ENCODE results near the gene CKM. TPM values are rescaled to one million over a fixed set of nuclear protein-coding genes. Genes with fewer than 3 reads are reported as not detected.
"Not testable (repeated sequence)": the region's sequence is repeated elsewhere in the genome, so short reads cannot be mapped to it uniquely, and the experiment has no call there.

The CKM gene
- total RNA-seq, 1 donor: 0.27 TPM

DNA sequence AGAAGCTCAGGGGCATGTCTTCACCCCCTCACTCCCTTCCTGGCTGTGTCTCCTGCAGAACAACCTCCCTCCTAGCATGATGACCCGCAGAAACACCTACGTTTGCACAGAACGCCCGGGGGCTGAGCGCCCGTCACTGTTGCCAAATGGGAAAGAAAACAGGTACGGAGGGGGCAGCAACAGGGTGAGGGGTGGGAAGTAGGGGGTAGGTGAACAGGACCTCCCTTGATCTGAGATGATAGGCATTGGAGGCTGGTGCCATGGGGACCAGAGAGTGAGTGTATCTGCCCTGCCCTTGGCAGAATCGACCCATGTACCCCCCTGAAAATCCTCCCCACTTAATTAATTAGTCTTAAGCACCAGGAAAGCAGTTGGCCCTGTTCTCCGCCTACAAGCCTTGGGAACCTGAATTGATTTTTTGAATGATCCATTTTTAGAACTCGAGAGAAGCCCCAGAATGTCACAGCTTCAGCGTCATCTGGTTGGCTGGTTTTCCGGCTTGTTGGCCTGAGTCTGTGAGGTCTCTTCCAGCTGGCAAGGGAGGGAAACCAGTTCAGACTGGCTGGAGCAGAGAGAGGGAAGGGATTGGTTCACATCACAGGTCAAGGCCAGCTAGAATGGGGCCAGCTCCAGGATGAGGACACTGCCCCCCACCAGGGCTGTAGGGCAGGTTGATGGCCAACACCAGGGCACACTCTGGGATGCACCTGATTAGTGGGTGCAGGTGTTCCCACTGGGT is 28.2 kb downstream of the CKM start:
- DNase-seq (ENCODE audit: low read depth in 2 of 3, low spot score in 2 of 3): no peak

DNA sequence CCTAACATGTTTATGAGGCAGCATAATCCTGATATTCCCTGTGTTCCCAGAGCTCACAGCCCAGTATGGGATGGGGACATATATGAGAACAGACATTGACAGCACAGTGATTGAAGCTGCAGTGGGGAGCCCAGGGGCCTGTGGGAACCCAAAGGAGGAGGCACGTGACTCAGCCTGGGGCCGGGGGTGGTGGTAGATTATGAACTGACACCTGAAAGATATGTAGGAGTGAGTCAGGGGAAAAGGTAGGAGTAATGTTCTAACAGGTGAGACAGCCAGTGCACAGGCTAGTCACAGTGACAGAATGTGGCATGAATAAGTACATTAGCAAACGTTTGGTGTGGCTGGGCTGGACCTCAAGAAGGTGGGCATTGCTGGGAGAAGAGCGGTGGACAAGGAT is 29.0 kb downstream of the CKM start:
- DNase-seq (ENCODE audit: low read depth in 2 of 3, low spot score in 2 of 3): no peak

DNA sequence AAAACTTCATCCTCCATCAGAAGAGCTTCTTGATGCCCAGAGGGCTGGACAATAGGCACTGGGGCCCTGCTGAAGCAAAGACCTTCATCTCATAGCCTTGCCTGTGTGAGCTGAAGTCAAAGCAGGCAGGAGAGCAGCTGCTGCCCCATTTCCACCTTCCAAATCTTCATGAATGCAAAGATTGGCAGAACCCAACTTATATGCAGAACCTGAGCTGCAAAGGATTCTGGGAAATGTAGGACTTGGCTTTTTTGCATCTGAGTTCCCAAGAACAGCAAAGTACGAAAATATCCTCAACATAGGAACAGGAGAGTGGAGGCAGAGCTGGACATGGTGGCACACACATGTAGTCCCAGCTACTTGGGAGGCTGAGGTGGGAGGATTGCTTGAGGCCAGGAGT is 30.8 kb downstream of the CKM start:
- DNase-seq (ENCODE audit: low read depth in 2 of 3, low spot score in 2 of 3): no peak

DNA sequence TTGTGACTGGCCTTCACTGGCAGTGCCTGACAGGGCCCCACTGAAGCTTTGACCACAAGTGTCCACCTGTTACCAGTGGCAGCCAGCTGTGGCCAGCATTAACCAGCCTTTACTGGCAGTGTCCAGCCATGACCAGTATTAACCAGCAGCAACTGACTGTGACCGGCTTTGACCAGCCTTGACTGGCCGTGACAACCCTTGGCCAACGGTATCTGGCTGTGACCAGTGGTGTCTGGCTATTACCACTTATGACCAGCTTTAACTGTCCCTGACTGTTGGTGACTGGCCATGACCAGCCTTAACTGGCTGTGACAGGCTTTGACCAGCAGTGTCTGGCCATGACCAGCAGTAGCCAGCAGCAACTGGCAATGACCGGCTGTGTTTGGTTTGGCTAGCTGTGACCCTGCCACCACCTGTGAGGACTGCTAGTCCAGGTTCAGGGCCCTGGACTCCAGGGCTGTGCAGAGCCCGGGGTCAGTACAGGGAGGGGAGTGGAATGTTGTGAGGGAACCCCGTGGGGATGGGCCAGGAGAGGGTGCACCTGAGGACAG is 32.2 kb downstream of the CKM start:
- no peak for DNase-seq (ENCODE audit: low read depth in 2 of 3, low spot score in 2 of 3)

DNA sequence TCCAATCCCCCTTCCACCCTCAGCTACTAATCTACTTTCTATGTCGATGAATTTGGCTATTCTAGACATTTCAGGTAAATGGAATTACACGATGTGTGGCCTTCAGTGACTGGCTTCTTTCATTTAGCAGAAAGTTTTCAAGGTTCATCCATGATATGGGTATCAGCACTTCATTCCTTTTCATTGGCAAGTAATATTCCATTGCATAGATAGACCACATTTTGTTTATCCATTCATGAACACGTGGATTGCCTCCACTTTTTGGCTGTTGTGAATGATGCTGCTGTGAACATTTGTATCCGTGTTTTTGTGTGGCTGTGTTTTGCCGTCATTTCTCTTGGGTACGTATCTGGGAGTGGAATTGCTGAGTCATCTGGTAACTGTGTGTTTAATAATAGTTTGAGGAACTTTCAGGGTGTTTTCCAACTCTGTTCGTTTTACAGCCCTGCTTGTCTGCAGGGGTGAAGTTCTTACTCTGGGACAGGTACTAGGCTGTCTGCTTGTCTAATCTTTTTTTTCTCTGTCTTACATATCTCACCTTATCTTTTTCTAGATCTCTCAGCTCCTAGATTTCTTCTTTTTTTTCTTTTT is 39.1 kb downstream of the CKM start:
- peak in 2 of 3 donors; percentile 31 to 78 for DNase-seq (ENCODE audit: low read depth in 2 of 3, low spot score in 2 of 3)

DNA sequence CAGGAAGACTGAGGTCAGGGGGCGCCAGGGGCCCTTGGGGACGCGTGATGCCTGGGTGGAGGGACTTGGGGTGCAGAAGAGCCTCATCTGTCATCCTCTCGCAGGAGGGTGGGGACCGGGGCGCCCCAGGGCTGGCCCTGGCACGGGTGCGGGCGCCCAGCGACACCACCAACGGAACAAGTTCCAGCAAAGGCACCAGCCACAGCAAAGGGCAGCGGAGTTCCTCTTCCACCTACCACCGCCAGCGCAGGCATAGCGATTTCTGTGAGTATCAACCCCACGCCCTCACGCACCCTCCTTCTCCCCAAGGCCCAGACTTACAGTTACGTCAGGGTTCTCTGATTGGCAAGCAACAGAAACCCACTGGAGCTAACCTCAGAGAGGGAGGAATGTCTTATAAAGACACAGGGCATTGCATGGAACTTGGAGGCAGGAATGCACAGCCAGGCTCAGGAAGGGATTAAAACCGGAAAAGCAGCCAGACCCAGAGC is 42.2 kb downstream of the CKM start:
- DNase-seq (ENCODE audit: low read depth in 2 of 3, low spot score in 2 of 3): no peak

DNA sequence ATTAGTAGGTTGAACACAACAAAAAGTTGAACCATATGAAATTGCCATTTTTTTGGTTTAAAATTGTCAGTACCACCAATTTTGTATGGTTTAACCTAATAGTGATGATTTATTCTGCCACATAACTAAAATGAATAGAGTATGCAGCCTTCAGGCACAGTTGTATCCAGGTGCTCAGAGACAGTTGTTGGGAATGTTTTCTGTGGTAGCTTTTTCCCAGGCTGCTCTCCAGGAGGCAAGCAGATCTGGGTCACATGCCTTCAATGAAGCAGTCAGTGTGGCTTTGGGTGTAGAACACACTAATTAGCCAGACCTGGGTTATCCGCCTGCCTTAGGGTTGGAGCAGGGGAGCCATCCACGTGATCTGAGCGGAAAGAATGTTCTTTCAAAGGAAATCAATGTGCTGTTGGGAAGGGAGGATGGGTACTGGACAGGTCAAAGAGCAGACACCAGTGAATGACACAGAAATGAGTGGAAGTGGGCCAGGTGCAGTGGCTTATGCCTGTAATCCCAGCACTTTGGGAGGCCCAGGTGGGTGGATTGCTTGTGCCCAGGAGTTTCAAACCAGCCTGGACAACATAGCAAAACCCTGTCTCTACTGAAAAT is 43.0 kb downstream of the CKM start:
- DNase-seq (ENCODE audit: low read depth in 2 of 3, low spot score in 2 of 3): no peak

DNA sequence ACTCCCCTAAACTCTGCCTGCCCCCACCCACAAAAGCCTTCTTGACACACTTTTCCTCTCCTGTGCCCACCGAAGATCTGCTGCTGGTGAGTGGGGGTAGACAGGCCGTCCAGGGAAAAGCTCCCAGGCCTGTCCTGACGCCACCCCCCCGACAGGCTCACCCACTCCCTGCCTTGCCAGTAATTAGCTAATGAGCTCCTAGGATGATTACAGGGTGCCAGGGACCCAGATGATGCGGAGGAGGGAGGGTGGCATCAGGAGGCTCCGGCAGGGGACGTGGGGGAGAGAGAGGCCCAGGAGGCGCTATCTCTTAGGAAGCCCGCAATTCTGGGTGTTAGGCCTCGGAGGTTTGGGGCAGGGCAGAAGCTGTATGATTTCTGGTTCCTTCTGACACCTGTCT is 44.6 kb downstream of the CKM start:
- DNase-seq (ENCODE audit: low read depth in 2 of 3, low spot score in 2 of 3): no peak

DNA sequence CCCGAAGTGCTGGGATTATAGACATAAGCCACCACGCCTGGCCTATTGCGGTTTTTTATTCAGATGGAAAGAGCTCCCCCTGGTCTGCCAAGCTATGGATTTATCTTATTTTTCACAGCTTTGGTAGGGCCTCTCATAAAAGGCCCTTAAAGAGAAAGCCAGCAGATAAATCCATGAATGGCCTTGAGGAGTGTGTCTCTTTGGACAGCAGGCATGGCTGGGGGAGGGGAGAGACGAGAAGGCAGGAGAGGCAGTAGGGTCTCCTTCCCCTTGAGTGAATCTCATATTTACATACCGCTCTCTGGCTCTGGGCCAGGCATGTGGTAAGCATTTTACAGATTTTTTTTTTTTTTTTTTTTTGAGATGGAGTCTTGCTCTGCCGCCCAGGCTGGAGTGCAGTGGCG is 46.4 kb downstream of the CKM start:
- no peak for DNase-seq (ENCODE audit: low read depth in 2 of 3, low spot score in 2 of 3)

DNA sequence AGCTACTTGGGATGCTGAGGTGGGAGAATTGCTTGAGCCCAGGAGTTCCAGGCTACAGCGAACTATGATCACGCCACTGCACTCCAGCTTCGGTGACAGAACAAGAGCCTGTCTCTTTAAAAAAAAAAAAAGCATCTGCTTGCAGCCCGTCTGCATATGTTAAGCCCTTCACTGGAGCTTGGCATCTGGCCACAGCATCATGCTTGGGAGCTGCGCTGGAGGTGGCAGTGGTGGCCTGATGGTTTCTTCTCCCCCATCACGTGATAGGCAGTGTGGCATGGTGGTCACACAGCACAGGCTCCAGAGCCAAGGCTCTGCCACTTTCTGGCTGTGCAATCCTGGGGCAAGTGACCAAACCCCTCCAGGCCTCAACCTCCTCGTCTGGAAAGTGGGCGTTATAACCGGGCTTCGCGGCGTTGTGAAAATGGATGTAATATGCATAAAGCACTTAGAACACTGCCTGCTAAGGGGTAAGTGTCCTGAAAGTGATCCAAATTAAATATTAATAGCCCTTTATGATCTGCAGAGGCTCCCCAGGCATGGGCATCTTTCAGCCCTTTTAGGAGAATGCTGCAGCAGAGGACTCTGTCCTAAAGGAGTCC is 47.2 kb downstream of the CKM start:
- DNase-seq (ENCODE audit: low read depth in 2 of 3, low spot score in 2 of 3): no peak

DNA sequence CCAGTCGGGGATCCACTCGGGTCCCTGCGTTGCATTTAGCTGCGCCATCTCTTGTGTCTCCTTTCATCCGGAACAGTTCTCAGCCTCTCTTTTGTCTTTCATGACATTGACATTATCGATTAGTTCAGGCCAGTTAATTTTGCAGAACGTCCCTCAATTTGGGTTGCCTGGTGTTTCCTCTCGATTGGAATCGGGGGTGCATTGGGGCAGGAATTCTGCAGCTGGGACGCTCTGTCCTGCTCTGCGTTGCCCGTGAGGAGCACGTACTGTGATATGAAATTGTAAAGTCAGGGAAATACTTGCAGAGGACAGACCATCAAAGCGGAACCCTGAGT is 49.2 kb downstream of the CKM start:
- DNase-seq (ENCODE audit: low read depth in 2 of 3, low spot score in 2 of 3): no peak

DNA sequence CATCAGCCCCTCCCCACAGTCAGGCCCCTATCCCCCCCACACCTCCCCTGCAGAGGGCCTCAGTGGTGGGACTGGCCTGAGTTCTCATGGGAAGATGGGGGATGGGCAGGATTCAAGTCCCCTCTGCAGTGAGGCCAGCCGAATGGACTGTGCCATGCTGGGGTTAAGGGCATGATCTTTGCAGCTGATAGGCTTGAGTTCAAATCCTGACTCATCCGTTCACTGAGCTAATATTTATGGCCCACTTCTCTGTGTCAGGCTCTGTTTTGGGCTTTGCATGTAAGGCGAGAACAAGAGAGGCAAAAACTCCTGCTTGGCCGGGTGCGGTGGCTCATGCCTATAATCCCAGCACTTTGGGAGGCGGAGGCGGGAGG is 51.0 kb downstream of the CKM start:
- DNase-seq (ENCODE audit: low read depth in 2 of 3, low spot score in 2 of 3): no peak

DNA sequence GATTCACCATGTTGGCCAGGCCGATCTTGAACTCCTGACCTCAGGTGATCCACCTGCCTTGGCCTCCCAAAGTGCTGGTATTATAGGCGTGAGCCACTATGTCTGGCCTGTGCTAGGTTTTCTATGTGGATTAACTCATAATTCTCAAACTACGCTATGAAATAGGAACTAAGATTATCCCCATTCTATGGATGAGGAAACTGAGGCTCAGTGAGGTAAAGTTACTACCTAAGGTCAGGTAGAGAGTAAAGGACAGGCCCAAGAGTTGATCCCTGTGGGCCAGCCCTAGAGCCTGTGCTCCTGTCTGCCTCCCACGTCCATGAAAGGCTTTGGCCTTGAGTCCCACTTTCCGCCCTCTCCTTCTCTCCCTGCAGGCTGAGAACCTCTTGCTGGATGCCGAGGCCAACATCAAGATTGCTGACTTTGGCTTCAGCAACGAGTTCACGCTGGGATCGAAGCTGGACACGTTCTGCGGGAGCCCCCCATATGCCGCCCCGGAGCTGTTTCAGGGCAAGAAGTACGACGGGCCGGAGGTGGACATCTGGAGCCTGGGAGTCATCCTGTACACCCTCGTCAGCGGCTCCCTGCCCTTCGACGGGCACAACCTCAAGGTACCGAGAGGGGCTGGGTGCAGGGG is 51.5 kb downstream of the CKM start:
- DNase-seq (ENCODE audit: low read depth in 2 of 3, low spot score in 2 of 3): no peak

DNA sequence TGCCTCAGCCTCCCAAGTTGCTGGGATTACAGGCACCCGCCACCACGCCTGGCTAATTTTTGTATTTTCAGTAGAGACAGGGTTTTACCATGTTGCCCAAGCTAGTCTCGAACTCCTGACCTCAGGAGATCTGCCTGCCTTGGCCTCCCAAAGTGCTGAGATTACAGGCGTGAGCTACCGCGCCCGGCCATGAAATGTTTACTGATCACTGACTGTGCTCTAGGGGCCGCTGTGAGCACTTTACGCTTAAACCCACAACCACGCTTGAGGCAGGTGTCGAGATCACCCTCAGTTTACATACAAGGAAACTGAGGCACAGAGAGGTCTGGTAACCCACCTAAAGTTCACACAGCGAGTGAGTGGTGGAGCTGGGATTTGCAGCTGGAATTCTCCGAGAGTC is 52.7 kb downstream of the CKM start:
- not testable (repeated sequence) for DNase-seq (ENCODE audit: low read depth in 2 of 3, low spot score in 2 of 3)

DNA sequence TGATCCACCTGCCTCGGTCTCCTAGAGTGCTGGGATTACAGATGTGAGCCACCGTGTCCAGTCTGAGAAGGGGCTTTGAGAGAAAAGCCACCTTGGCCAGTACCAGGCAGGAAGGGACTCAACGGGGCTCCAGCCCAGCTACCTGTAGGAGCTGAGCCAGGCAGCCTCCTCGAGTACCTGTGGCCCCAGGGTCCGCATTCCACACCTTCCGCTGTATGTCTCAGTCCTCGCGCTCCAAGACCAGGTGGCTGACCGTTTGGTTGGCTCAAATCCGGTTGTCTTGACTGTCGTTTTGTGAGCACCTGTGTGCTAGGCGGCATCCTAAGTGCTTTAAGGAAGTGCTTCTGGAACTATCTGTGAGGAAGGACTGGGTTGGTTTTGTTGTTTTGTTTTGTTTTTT is 55.4 kb downstream of the CKM start:
- DNase-seq (ENCODE audit: low read depth in 2 of 3, low spot score in 2 of 3): no peak

DNA sequence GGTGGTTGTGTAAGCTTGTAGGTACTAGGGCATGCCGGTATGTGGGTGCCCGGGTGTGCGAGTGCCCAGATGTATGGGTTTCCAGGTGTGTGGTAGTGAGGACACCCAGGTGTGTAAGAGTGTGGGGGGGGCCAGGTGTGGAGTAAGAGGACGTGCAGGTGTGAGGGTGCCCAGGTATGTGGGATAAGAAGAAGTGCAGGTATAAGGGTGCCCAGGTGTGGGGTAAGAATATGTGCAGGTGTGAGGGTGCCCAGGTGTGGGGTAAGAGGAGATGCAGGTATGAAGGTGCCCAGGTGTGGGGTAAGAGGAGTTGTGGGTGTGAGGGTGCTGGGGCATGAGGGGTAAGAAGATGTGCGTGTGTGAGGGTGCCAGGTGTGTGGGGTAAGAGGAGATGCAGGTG is 57.3 kb downstream of the CKM start:
- no peak for DNase-seq (ENCODE audit: low read depth in 2 of 3, low spot score in 2 of 3)

DNA sequence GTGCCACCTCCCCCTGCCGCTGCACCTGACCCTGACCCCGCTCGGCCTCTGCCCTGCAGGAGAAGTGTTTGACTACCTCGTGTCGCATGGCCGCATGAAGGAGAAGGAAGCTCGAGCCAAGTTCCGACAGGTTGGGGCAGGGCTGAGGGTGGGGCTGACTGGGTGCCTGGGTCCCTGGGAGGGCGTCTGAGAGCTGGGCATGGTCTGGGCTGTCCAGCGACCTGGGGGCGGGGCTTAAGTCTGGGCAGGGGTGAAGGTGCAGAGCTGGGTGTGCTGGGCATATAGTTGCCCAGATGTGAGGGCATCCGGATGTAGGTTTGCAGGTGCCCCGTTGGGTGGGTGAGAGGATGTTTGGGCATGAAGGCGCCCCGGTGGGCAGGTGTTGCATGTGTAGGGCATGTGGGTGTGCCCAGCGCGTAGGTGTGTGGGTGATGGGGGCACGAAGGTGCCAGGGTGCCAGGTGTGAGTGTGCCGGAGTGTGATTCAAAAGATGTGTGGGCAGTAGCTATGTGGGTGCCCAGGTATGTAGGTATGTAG is 57.8 kb downstream of the CKM start:
- no peak for DNase-seq (ENCODE audit: low read depth in 2 of 3, low spot score in 2 of 3)

DNA sequence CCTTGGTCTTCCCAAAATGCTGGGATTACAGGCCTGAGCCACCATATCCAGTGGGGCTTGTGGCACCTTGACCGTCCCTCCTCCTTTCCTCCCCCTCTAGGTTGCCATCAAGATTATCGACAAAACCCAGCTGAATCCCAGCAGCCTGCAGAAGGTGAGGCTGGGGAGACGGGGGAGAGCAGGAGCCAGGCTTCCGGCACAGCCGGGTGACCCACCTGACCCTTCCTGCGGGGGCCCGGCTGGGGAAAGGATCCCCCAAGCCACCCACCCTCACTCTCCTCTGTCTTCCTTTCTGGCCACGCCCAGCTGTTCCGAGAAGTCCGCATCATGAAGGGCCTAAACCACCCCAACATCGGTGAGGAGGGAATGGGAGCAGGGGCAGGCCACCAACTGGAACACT is 59.7 kb downstream of the CKM start:
- DNase-seq (ENCODE audit: low read depth in 2 of 3, low spot score in 2 of 3): no peak

DNA sequence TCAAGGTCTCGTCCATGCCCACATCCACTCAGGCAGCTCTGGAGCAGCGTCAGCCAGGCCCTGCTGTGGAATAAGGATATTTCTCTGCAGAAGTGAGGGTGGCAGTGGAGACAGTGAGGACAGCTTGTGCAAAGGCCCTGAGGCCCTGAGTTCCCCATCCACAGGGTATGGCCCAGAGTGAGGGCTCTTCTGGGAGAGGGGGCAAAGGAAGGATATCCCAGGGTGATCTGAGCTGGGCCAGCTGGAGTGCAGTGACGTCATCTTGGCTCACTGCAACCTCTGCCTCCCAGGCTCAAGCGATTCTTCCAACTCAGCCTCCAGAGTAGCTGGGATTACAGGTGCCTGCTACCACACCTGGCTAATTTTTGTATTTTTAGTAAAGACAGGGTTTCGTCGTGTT is 60.1 kb downstream of the CKM start:
- DNase-seq (ENCODE audit: low read depth in 2 of 3, low spot score in 2 of 3): no peak

DNA sequence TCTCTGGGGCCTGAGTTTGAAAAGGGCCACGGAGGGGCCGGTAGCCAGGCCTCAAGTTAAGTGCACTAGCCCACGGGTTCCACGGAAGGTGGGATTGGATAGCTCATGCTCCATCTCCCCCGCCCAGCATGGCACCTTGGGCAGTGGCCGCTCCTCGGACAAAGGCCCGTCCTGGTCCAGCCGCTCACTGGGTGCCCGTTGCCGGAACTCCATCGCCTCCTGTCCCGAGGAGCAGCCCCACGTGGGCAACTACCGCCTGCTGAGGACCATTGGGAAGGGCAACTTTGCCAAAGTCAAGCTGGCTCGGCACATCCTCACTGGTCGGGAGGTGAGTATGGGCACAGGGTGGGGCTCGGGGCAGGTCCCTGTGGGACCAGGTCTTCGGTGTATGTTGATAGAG is 63.8 kb downstream of the CKM start:
- DNase-seq (ENCODE audit: low read depth in 2 of 3, low spot score in 2 of 3): no peak

DNA sequence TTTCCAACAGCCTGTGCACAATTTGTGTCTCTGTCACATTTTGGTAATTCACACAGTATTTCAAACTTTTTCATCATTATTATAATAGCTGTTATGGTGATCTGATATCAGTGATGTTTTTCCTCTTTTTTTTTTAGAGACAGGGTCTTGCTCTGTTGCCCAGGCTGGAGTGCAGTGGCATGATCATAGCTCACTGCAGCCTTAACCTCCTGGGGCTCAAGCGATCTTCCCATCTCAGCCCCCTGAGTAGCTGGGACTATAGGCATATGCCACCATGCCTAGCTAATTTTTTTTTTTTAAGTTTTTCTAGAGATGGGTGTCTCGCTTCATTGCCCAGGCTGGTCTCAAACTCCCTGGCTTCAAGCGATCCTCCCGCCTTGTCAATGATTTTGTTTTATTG is 65.8 kb downstream of the CKM start:
- DNase-seq (ENCODE audit: low read depth in 2 of 3, low spot score in 2 of 3): no peak

Measured in hematopoietic multipotent progenitor cell (in vitro differentiated cells).